ENCODE measurements around the gene LMF1. TPM values are rescaled to one million over a fixed set of nuclear protein-coding genes. Genes with fewer than 3 reads are reported as not detected.

The LMF1 gene
- total RNA-seq, 1 donor from 2014 or later, result 26.2 TPM

DNA sequence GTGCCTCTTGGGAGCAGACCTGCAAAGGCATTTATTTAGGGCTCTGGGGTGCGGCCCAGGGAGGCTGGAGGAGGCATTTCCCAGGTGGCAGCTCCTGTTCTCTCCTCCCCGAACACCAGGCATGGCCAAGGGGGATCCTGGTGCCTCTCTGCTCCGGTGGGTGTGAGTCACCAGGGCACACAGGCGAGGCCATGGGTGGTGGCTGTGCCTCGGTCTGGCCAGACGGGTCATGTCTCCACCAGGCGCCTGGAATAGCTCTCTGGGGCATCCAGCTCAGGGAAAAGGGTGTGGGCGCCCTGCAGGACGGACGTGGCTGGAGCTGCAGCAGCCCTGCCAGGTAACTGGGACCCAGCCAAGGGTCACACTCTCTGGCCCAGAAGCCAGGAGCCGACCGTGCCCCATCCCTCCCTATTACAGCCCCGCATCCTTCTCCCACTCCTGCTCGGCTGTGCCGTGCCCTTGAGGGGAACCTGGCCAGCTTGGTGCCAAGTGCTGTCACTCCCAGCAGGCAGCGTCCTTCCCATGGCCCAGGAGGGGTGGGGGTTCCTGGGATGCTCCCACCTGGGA, 36.6 kb upstream of the LMF1 start:
- Mint-ChIP-seq H3K27me3 (peaks cover 13% of the 10 kb centered on the region), H3K4me3 (ENCODE audit: low read depth) (no peak overlapping the region), H3K27ac (no peak overlapping the region), H3K36me3 (ENCODE audit: insufficient read depth) (no peaks in the 10 kb centered on the region), H3K4me1 (ENCODE audit: low read depth) (no peaks in the 10 kb centered on the region), H3K9me3 (ENCODE audit: low read depth) (no peaks in the 10 kb centered on the region)
- no peak for DNase-seq (ENCODE audit: low spot score, unreplicated experiment)
- TF ChIP-seq, protein P1, sequence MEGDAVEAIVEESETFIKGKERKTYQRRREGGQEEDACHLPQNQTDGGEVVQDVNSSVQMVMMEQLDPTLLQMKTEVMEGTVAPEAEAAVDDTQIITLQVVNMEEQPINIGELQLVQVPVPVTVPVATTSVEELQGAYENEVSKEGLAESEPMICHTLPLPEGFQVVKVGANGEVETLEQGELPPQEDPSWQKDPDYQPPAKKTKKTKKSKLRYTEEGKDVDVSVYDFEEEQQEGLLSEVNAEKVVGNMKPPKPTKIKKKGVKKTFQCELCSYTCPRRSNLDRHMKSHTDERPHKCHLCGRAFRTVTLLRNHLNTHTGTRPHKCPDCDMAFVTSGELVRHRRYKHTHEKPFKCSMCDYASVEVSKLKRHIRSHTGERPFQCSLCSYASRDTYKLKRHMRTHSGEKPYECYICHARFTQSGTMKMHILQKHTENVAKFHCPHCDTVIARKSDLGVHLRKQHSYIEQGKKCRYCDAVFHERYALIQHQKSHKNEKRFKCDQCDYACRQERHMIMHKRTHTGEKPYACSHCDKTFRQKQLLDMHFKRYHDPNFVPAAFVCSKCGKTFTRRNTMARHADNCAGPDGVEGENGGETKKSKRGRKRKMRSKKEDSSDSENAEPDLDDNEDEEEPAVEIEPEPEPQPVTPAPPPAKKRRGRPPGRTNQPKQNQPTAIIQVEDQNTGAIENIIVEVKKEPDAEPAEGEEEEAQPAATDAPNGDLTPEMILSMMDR (IDR thresholded peaks at IDR 0.05; ENCODE audit: unreplicated experiment), result no peak

DNA sequence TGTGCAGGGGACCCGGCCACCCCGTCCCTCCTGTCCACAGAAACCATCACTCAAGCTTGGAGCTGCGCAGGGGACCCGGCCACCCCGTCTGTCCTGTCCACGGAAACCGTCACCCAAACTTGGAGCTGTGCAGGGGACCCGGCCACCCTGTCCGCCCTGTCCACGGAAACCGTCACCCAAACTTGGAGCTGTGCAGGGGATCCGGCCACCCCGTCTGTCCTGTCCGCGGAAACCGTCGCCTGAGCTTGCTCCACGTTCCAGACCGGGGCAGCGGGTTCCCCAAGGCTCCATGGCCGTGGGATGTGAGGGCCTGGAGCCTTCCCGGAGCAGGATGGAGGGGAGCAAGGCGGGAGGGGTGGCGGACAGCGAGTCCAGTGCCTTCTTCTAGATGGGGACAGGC, 36.0 kb upstream of the LMF1 start:
- no peak overlapping the region for H3K4me3 Mint-ChIP-seq (ENCODE audit: low read depth)
- H3K9me3 Mint-ChIP-seq (ENCODE audit: low read depth), result no peaks in the 10 kb centered on the region
- H3K36me3 Mint-ChIP-seq (ENCODE audit: insufficient read depth), result no peaks in the 10 kb centered on the region
- TF ChIP-seq, protein P1 (IDR thresholded peaks at IDR 0.05; ENCODE audit: unreplicated experiment), result no peak
- peaks cover 13% of the 10 kb centered on the region for H3K27me3 Mint-ChIP-seq
- no peaks in the 10 kb centered on the region for H3K4me1 Mint-ChIP-seq (ENCODE audit: low read depth)
- DNase-seq (ENCODE audit: low spot score, unreplicated experiment), result no peak
- H3K27ac Mint-ChIP-seq, result no peak overlapping the region

DNA sequence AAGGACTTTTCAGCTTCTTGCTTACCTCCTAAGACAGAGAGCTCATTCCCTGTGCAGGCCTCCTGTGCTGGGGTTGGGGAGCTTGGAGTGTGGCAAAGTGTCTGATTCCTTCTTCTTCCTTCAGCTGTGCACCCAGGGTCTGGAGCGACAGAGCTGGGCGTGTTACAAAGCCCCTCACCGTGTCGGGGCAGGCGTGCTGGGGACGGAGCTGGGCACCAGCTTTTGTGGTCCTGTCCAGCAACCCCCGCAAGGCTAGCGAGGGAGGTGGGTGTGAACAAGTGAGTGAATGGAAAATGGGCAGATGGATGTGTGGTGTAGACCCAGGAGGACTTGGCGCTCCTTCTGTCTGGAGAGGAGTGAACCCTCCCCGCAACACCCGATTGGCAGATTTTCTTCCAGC, 34.5 kb upstream of the LMF1 start:
- Mint-ChIP-seq H3K9me3 (ENCODE audit: low read depth) (no peaks in the 10 kb centered on the region), H3K27me3 (peaks cover 9% of the 10 kb centered on the region)
- TF ChIP-seq, protein P1 (IDR thresholded peaks at IDR 0.05; ENCODE audit: unreplicated experiment), result no peak

GRCh38 chr16:1003391-1004347, 32.9 kb upstream of the LMF1 start:
- Mint-ChIP-seq H3K27me3 (peaks cover 11% of the 10 kb centered on the region), H3K9me3 (ENCODE audit: low read depth) (no peaks in the 10 kb centered on the region), H3K4me3 (ENCODE audit: low read depth) (no peak overlapping the region), H3K4me1 (ENCODE audit: low read depth) (no peaks in the 10 kb centered on the region), H3K36me3 (ENCODE audit: insufficient read depth) (no peaks in the 10 kb centered on the region), H3K27ac (no peak overlapping the region)
- TF ChIP-seq, protein P1 (IDR thresholded peaks at IDR 0.05; ENCODE audit: unreplicated experiment), result no peak
- no peak for DNase-seq (ENCODE audit: low spot score, unreplicated experiment)

More for the DNA sequence above, 34.5 kb upstream of the LMF1 start:
- no peak for DNase-seq (ENCODE audit: low spot score, unreplicated experiment)
- Mint-ChIP-seq H3K36me3 (ENCODE audit: insufficient read depth) (no peaks in the 10 kb centered on the region), H3K27ac (no peak overlapping the region), H3K4me1 (ENCODE audit: low read depth) (no peaks in the 10 kb centered on the region), H3K4me3 (ENCODE audit: low read depth) (no peak overlapping the region)

DNA sequence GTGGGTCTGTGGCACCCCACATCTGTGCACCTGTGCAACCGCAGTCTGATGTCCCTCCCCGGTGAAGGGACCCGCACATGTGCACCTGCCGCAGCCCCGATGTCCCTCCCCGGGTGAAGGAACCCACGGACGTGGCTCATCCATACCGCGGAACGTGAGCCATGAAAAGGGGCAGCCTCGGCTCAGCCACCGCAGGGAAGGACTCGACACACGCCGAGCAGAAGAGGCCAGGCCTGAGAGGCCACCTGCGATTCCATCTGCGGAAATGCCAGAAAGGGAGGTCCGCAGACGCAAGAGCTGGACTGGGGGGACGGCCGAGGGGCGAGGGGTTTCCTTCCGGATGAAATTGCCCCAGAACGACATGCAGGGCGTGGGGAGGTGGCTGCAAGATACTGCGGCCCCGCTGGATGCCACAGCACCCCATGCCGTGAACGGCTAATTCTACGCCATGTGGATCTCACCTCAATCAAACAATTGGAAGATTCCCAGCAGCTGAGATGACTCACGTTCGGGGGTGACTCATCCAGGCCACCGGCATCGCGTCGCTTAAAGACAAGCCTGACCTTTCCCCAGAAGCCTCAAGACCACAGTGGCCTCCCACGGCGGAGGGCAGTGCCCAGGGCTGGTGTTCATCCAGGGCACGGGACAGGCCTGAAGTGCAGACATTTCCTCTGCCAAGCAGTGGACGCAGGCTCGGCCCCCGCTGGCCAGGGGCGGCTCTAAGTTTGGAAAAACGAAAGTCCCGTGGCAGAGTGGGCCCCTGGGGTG, 31.8 kb upstream of the LMF1 start:
- peaks cover 15% of the 10 kb centered on the region for H3K27me3 Mint-ChIP-seq
- no peak overlapping the region for H3K27ac Mint-ChIP-seq
- no peak for DNase-seq (ENCODE audit: low spot score, unreplicated experiment)
- H3K4me3 Mint-ChIP-seq (ENCODE audit: low read depth), result no peak overlapping the region
- peaks cover under 1% of the 10 kb centered on the region for H3K4me1 Mint-ChIP-seq (ENCODE audit: low read depth)
- TF ChIP-seq, protein P1 (IDR thresholded peaks at IDR 0.05; ENCODE audit: unreplicated experiment), result no peak
- no peaks in the 10 kb centered on the region for H3K36me3 Mint-ChIP-seq (ENCODE audit: insufficient read depth)
- no peaks in the 10 kb centered on the region for H3K9me3 Mint-ChIP-seq (ENCODE audit: low read depth)

Data from progenitor cell of endocrine pancreas (in vitro differentiated cells).